Pancreas (tissue), 10 donors: ENCODE measurements around the gene HMGB1. TPM values are rescaled to one million over a fixed set of nuclear protein-coding genes. Genes with fewer than 3 reads are reported as not detected.

Experiments used
- ATAC-seq, 4 donors: fragments of 200-7000 bp; cut with Tn5 transposase; one replicate each; pipeline versions ENCODE4 v1.8.0 to v1.9.1; 2020; ENCODE audit warnings: mild to moderate bottlenecking in 4 of 4, moderate library complexity in 4 of 4
- DNase-seq, 6 donors: peaks; one replicate each; pipeline ENCODE4 v3.0.0-alpha.2; 2020
- FAIRE-seq: peaks from 2 replicates; lab custom pipeline; 2012; peaks lifted over from hg19 to GRCh38; lab: Jason Lieb, UNC
- H3K27ac ChIP-seq, 4 donors: fragments of 200-600 bp; sonication (generic); 1 replicate in 3 of 4; 2 replicates in 1 of 4; pipeline versions ENCODE4 v1.5.0 to v1.8.0; 2020
- H3K27me3 ChIP-seq, 4 donors: fragments of 200-600 bp; one replicate each; pipeline ENCODE4 v1.8.0; 2021
- H3K36me3 ChIP-seq, 3 donors: fragments of 200-600 bp; sonication (generic) in 1 of 3; one replicate each; pipeline versions ENCODE4 v1.5.0 to v1.8.0; 2020 to 2021
- H3K4me1 ChIP-seq, 3 donors: fragments of 200-600 bp; one replicate each; pipeline ENCODE4 v1.8.0; 2021
- H3K4me3 ChIP-seq, 4 donors: fragments of 200-600 bp; sonication (generic) in 2 of 4; one replicate each; pipeline versions ENCODE4 v1.5.0 to v1.8.0; 2020 to 2021
- H3K9me3 ChIP-seq, 4 donors: fragments of 200-600 bp; one replicate each; pipeline ENCODE4 v1.8.0; 2021
- WGBS, 2 donors: extraction: QIAGEN DNeasy Blood & Tissue Kit; methylation state at CpG; one replicate each; pipeline ENCODE4 v1.1.7; 2013; 5-methylcytosine and 5-hydroxymethylcytosine counted together
- intact Hi-C, 3 donors: fragments of 100-400 bp; cut with DNase I; formaldehyde crosslinking; loops; one replicate each; pipeline versions ENCODE4 v1.11.1 to v1.14.2; 2022
- polyA plus RNA-seq, 2 donors: library from polyadenylated mRNA; stranded (reverse); fragments of 200-250 nt; gene quantifications; one replicate each; pipeline ENCODE4 v1.2.3, GENCODE V29; 2013
- total RNA-seq, 6 donors: library from RNA; stranded (reverse); fragmentation: NEBNext Ultra II Directional in 4 of 6; extraction: Animal tissue kit (Norgen Biotek cat#: 25700) in 4 of 6; gene quantifications; one replicate each; pipeline versions ENCODE4 v1.2.1 to v1.2.4, GENCODE V29; 2021 to 2023
- TF ChIP-seq, protein P1 (sequence below), 4 donors: fragments of 200-600 bp; sonication (generic) in 3 of 4; IDR thresholded peaks; one replicate each; pipeline versions ENCODE4 v1.5.0 to v1.8.0; 2021; ENCODE audit warnings: antibody characterized with exemption in 4 of 4
- donor health status: healthy with polysubstance abuse.
- donor health status: DM: no; HTN: no; CAD: no; lungs with moderate emphysema.
- donor health status: DM: no; HTN: no; CAD: no.
- donor health status: control.
- donor health status: control.
- donor health status: Bipolar disorder and iron deficiency.
- donor health status: DM: yes; HTN: yes; CAD: no.
- donor health status: DM: no; HTN: no; CAD: no.
- donor health status: DM: no; HTN: no; CAD: no.
- donor health status: DM: yes; HTN: yes; CAD: no.

The HMGB1 gene
- total and polyA plus RNA-seq, 8 donors, result 53.5 to 196 (median 97.5) TPM

DNA sequence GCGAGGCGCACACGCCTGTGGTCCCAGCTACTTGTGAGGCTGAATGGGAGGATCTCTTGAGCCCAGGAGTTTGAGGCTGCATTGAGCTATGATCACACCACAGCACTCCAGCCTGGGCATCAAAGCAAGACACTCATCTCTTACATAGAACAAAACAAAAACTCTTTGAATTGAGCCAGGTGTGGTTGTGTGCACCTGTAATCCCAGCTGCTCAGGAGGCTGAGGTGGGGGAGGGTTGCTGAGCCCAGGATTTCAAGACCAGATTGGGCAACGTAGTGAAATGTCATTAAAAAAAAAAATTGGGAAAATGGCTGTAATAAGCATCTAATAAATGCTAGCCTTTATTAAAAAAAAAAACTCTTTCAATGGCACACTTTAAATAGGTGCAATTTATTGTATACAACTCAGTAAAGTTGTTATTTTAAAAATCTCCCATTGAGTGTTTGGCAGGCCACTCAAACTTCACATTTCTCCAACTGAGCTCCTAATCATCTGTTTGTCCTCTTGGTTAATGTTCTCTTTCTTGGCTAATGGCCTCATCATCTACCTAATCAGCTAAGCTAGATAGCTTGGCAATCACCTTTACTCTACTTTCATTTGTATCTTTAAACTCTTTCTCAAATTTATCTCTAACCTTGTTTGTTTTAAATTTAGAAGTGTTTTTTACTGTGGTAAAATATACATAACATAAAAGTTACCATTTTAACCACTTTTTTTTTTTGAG is 28.1 kb upstream of the HMGB1 start:
- Histone ChIP-seq H3K36me3 (no peaks in the 10 kb centered on the region), H3K4me3 (no peak overlapping the region), H3K4me1 (peaks cover 0 to 6% (median 6%) of the 10 kb centered on the region in 3 donors), H3K27ac (peak overlapping the region in 2 of 4 donors; percentile 22 to 31), H3K27me3 (no peaks in the 10 kb centered on the region), H3K9me3 (no peaks in the 10 kb centered on the region)
- intact Hi-C loops, result no loop called here
- TF ChIP-seq, protein P1, sequence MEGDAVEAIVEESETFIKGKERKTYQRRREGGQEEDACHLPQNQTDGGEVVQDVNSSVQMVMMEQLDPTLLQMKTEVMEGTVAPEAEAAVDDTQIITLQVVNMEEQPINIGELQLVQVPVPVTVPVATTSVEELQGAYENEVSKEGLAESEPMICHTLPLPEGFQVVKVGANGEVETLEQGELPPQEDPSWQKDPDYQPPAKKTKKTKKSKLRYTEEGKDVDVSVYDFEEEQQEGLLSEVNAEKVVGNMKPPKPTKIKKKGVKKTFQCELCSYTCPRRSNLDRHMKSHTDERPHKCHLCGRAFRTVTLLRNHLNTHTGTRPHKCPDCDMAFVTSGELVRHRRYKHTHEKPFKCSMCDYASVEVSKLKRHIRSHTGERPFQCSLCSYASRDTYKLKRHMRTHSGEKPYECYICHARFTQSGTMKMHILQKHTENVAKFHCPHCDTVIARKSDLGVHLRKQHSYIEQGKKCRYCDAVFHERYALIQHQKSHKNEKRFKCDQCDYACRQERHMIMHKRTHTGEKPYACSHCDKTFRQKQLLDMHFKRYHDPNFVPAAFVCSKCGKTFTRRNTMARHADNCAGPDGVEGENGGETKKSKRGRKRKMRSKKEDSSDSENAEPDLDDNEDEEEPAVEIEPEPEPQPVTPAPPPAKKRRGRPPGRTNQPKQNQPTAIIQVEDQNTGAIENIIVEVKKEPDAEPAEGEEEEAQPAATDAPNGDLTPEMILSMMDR (IDR thresholded peaks at IDR 0.05), result no peak
- peak in 2 of 6 donors; percentile 18 to 33 for DNase-seq
- 75 to 80% methylated on average over 4 of the region's 4 CpGs for WGBS, 2 donors
- no peak for FAIRE-seq
- ATAC-seq, result peak; percentile 49 to 70 (median 66)

DNA sequence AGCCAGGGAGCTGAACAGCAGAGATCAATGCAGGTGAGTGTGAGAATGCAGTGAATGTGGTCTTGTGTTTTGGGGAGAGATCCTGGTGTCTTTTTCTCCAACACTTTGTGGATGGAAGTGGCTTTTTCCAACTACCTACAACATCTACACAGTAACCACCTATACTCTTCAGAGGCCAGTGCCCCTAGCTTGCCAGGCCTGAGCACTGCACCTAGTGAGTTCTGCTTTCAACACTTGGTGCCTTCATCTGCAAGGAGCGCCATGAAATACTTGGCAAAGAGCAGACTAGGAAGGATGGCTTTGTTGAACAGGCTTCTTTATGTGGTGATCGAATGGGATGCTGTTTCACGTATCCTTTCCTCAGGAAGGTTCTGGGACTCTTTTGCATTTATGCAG is 21.3 kb upstream of the HMGB1 start:
- 49 to 59% methylated on average over 3 of the region's 3 CpGs for WGBS, 2 donors
- Histone ChIP-seq H3K4me3 (peak overlapping the region in 2 of 4 donors; percentile 20 to 25), H3K36me3 (no peaks in the 10 kb centered on the region), H3K4me1 (peaks cover 0 to 15% (median 14%) of the 10 kb centered on the region in 3 donors), H3K9me3 (no peaks in the 10 kb centered on the region), H3K27me3 (no peaks in the 10 kb centered on the region), H3K27ac (peak overlapping the region in 3 of 4 donors; percentile 7 to 92 (median 87))
- TF ChIP-seq, protein P1 (IDR thresholded peaks at IDR 0.05), result no peak
- peak; percentile 45 to 62 (median 50) for ATAC-seq
- no peak for DNase-seq
- intact Hi-C loops, result no loop called here
- no peak for FAIRE-seq

DNA sequence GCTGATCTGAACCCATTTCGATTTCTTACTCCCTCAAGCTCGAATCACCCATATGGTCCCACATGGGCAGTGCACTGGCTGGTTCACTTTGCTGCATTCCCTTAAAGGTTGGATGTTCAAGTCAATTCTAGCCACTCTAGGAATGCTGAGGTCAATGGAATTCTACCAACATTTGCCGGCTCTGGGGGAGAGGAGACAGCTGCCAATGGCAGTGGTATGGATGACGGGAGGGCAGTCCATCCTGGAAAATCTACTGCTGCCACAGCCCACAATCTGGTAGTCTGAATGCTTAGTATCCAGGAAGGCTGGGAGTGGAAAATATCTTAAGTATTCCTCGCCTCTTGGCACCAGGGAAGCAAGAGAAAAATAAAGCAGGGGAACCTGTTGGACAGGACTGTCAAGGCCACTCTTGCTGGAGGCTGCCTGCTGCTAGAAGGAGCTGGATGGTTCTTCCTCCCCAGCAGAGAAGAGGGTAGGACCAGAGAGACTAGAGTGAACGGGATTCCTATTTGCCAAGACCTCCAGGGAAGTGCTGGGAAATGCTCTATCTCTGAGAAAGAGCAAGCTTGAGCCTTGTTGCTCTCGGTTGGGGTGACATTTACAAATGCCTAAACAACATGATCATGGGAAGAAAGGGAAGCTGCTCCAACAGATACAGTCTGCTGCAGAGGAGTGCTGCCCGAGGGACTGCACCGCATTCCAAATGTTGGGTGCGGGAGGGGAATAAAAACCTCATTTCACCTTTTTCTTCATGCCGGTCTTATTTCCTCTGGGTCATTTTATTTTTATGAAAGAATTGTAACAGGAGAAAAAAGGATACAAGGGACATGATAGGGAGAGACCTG is 20.7 kb upstream of the HMGB1 start:
- 20 to 24% methylated on average over 11 of the region's 11 CpGs for WGBS, 2 donors
- H3K27ac ChIP-seq, result peak overlapping the region; percentile 7 to 92 (median 56)
- H3K27me3 ChIP-seq, result no peaks in the 10 kb centered on the region
- TF ChIP-seq, protein P1 (IDR thresholded peaks at IDR 0.05), result no peak
- DNase-seq (peak in 5 of 6 donors; percentile 55 to 88 (median 72)), ATAC-seq (peak; percentile 93 to 98 (median 94)), FAIRE-seq (no peak)
- no peaks in the 10 kb centered on the region for H3K9me3 ChIP-seq
- intact Hi-C loops, result no loop called here
- H3K4me3 ChIP-seq, result peak overlapping the region in 2 of 4 donors; percentile 20 to 25
- H3K36me3 ChIP-seq, result no peaks in the 10 kb centered on the region
- H3K4me1 ChIP-seq, result peaks cover 0 to 15% (median 14%) of the 10 kb centered on the region in 3 donors

DNA sequence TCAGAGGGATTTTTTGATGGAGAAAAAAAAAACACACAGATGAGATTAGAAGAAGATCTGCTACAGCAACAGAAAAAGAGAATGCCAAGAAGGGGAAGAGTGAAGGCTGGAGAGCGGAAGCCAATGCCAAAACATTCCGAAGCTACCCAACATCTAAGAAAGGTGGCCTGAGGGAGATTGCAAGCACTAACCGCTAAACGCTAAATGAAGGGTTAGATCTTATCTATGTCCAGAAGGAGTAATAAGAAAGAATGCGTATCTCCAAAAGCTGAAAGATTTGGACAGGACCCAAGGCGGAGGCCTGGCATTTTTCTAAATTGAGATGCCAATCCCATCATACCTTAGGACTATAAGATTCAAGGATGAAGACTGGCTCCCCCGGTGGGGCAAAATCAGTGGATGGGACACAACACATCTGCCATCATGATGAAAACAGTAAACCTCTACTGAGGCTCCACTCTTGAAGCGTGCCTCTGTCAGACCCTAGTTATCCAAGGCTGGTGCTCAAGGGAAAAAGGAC is 15.6 kb upstream of the HMGB1 start:
- no peak for DNase-seq
- intact Hi-C loops, result no loop called here
- H3K36me3 ChIP-seq, result no peaks in the 10 kb centered on the region
- TF ChIP-seq, protein P1 (IDR thresholded peaks at IDR 0.05), result no peak
- H3K4me1 ChIP-seq, result peaks cover 6 to 14% (median 10%) of the 10 kb centered on the region in 3 donors
- H3K27me3 ChIP-seq, result no peaks in the 10 kb centered on the region
- H3K4me3 ChIP-seq, result no peak overlapping the region
- WGBS, 2 donors, result 89% methylated on average over 8 of the region's 8 CpGs
- no peak for ATAC-seq
- no peaks in the 10 kb centered on the region for H3K9me3 ChIP-seq
- H3K27ac ChIP-seq, result no peak overlapping the region
- no peak for FAIRE-seq
